ENCODE measurements around the gene HSF2.
"Not testable (repeated sequence)": the region's sequence is repeated elsewhere in the genome, so short reads cannot be mapped to it uniquely, and the experiment has no call there.

HSF2 gene

DNA sequence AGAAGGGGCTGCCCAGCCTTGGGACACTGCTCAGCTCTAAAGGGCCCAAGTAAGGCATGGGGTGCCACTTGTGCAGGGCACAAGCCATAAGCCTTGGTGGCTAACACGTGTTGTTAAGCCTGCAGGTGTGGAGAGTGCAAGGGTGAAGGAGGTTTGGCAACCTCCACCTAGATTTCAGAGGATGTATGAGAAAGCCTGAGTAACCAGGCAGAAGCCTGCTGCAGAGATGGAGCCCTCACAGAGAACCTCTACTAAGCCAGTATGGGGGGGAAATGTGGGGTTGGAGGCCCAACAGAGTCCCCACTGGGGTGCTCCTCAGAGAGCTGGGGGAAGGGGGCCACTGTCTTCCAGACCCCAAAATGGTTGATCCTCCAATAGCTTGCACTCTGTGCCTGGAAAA lies 39.5 kb downstream of the HSF2 start:
- Mint-ChIP-seq H3K27ac (no peak overlapping the region), H3K4me3 (no peak overlapping the region), H3K9me3 (peaks cover 0 to 2% of the 10 kb centered on the region in 2 donors), H3K4me1 (ENCODE audit: low read depth in 2 of 2) (peaks cover 5 to 14% of the 10 kb centered on the region in 2 donors), H3K27me3 (no peaks in the 10 kb centered on the region), H3K36me3 (ENCODE audit: insufficient read depth) (peaks cover 70% of the 10 kb centered on the region)
- DNase-seq (no peak), ATAC-seq (replicated peaks) (no peak)

- Mint-ChIP-seq H3K9me3 (no peaks in the 10 kb centered on the region), H3K27me3 (no peaks in the 10 kb centered on the region), H3K27ac (no peak overlapping the region), H3K36me3 (ENCODE audit: insufficient read depth) (peaks cover 89% of the 10 kb centered on the region), H3K4me3 (no peak overlapping the region), H3K4me1 (ENCODE audit: low read depth in 2 of 2) (peaks cover 3 to 23% of the 10 kb centered on the region in 2 donors)
- ATAC-seq (replicated peaks) (no peak), DNase-seq (no peak)
Measured at GRCh38 chr6:122445274-122445673, 45.8 kb downstream of the HSF2 start.

DNA sequence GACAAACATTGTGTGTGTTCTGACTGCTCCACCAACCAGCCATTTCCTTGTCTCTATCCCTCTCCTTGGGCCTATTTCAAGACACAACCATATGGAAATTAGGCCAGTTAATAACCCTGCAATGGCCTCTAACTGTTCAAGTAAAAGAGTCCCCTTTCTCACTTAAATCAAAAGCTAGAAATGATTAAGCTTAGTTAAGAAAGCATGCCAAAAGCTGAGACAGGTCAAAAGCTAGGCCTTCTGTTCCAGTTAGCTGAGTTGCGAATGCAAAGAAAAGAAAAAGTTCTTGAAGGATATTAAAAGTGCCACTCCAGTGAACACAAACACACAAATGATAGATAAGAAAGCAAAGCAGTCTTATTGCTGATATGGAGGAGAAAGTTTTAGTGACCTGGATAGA lies 49.6 kb downstream of the HSF2 start:
- H3K4me1 Mint-ChIP-seq (ENCODE audit: low read depth in 2 of 2) = peaks cover 4 to 23% of the 10 kb centered on the region in 2 donors
- H3K9me3 Mint-ChIP-seq = no peaks in the 10 kb centered on the region
- DNase-seq (no peak), ATAC-seq (replicated peaks) (no peak)
- H3K27me3 Mint-ChIP-seq = no peaks in the 10 kb centered on the region
- peak overlapping the region; percentile 33 to 49 for H3K27ac Mint-ChIP-seq
- no peak overlapping the region for H3K4me3 Mint-ChIP-seq
- peaks cover 95% of the 10 kb centered on the region for H3K36me3 Mint-ChIP-seq (ENCODE audit: insufficient read depth)

- no peaks in the 10 kb centered on the region for H3K27me3 Mint-ChIP-seq
- DNase-seq (no peak), ATAC-seq (replicated peaks) (no peak)
- H3K4me1 Mint-ChIP-seq (ENCODE audit: low read depth in 2 of 2) = peaks cover 16 to 39% of the 10 kb centered on the region in 2 donors
- no peak overlapping the region for H3K27ac Mint-ChIP-seq
- H3K9me3 Mint-ChIP-seq = no peaks in the 10 kb centered on the region
- H3K4me3 Mint-ChIP-seq = no peak overlapping the region
- H3K36me3 Mint-ChIP-seq (ENCODE audit: insufficient read depth) = peaks cover 96% of the 10 kb centered on the region
Measured at GRCh38 chr6:122452509-122452908, 53.1 kb downstream of the HSF2 start.

DNA sequence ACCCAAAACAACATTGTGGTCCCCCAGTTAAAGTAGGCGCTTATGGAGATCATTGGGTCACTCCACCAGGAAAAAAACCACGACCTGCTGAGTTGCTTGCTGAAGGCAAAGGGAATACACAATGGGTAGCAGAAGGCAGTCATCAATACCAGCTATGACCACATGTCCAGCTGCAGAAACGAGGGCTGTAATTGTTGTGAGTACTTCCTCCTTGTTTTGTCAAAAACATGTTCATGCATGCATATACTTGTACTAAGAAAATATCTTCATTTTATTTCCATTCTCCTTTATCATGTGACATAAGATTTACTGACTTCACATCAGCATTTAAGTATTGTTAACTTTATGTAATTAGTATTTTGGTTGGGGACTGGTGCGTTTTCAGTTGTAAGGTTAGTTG lies 55.2 kb downstream of the HSF2 start:
- peak overlapping the region in 1 of 2 donors; percentile 67 for H3K27ac Mint-ChIP-seq
- H3K9me3 Mint-ChIP-seq = no peaks in the 10 kb centered on the region

DNA sequence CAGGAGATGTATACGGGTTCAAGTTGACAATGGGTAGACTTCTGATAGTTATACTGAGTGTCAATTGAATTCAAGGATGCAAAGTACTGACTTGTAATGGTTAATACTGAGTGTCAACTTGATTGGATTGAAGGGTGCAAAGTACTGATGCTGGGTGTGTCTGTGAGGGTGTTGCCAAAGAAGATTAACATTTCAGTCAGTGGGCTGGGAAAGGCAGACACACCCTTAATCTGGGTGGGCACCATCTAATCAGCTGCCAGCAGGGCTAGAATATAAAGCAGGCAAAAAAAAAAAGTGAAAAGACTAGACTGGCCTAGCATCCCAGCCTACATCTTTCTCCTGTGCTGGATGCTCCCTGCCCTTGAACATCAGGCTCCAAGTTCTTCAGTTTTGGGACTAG lies 55.7 kb downstream of the HSF2 start:
- not testable (repeated sequence) for H3K9me3 Mint-ChIP-seq; H3K4me3 Mint-ChIP-seq; DNase-seq; ATAC-seq (replicated peaks); H3K27me3 Mint-ChIP-seq
- H3K27ac Mint-ChIP-seq = peak overlapping the region; percentile 63 to 67
- H3K36me3 Mint-ChIP-seq (ENCODE audit: insufficient read depth) = peaks cover 85% of the 10 kb centered on the region
- H3K4me1 Mint-ChIP-seq (ENCODE audit: low read depth in 2 of 2) = peaks cover 27 to 50% of the 10 kb centered on the region in 2 donors

More for the DNA sequence above, 55.2 kb downstream of the HSF2 start:
- ATAC-seq (replicated peaks) = no peak
- Mint-ChIP-seq H3K4me1 (ENCODE audit: low read depth in 2 of 2) (peaks cover 25 to 51% of the 10 kb centered on the region in 2 donors), H3K4me3 (no peak overlapping the region), H3K36me3 (ENCODE audit: insufficient read depth) (peaks cover 86% of the 10 kb centered on the region), H3K27me3 (no peaks in the 10 kb centered on the region)
- DNase-seq = no peak

- Mint-ChIP-seq H3K4me3 (peak overlapping the region in 1 of 2 donors; percentile 51), H3K4me1 (ENCODE audit: low read depth in 2 of 2) (peaks cover 46 to 75% of the 10 kb centered on the region in 2 donors), H3K9me3 (no peaks in the 10 kb centered on the region), H3K27me3 (no peaks in the 10 kb centered on the region), H3K27ac (peak overlapping the region; percentile 51 to 91), H3K36me3 (ENCODE audit: insufficient read depth) (peaks cover 72% of the 10 kb centered on the region)
- ATAC-seq (replicated peaks) (no peak), DNase-seq (no peak)
Measured at GRCh38 chr6:122458087-122458486, 58.6 kb downstream of the HSF2 start.

- Mint-ChIP-seq H3K9me3 (no peaks in the 10 kb centered on the region), H3K27me3 (no peaks in the 10 kb centered on the region), H3K4me1 (ENCODE audit: low read depth in 2 of 2) (peaks cover 54 to 78% of the 10 kb centered on the region in 2 donors), H3K27ac (peak overlapping the region; percentile 51 to 91), H3K4me3 (peak overlapping the region; percentile 5 to 51), H3K36me3 (ENCODE audit: insufficient read depth) (peaks cover 64% of the 10 kb centered on the region)
- peak; percentile 16 for ATAC-seq (replicated peaks)
- no peak for DNase-seq
Measured at GRCh38 chr6:122459240-122459639, 59.8 kb downstream of the HSF2 start.

- not testable (repeated sequence) for H3K9me3 Mint-ChIP-seq; ATAC-seq (replicated peaks); DNase-seq; H3K27me3 Mint-ChIP-seq
- peaks cover 55 to 75% of the 10 kb centered on the region in 2 donors for H3K4me1 Mint-ChIP-seq (ENCODE audit: low read depth in 2 of 2)
- peaks cover 61% of the 10 kb centered on the region for H3K36me3 Mint-ChIP-seq (ENCODE audit: insufficient read depth)
- H3K4me3 Mint-ChIP-seq = peak overlapping the region; percentile 15 to 63
- H3K27ac Mint-ChIP-seq = peak overlapping the region; percentile 51 to 91
Measured at GRCh38 chr6:122459865-122460416, 60.5 kb downstream of the HSF2 start.

GRCh38 chr6:122461885-122462284 lies 62.4 kb downstream of the HSF2 start:
- H3K27me3 Mint-ChIP-seq = no peaks in the 10 kb centered on the region
- H3K36me3 Mint-ChIP-seq (ENCODE audit: insufficient read depth) = peaks cover 56% of the 10 kb centered on the region
- H3K4me3 Mint-ChIP-seq = peak overlapping the region; percentile 51 to 66
- no peaks in the 10 kb centered on the region for H3K9me3 Mint-ChIP-seq
- ATAC-seq (replicated peaks) (no peak), DNase-seq (no peak)
- H3K4me1 Mint-ChIP-seq (ENCODE audit: low read depth in 2 of 2) = peaks cover 59 to 85% of the 10 kb centered on the region in 2 donors
- H3K27ac Mint-ChIP-seq = peak overlapping the region; percentile 62 to 82

- Mint-ChIP-seq H3K36me3 (ENCODE audit: insufficient read depth) (peaks cover 41% of the 10 kb centered on the region), H3K4me3 (peak within 1 kb of the TSS; percentile 98), H3K4me1 (ENCODE audit: low read depth in 2 of 2) (peaks cover 28 to 34% of the 10 kb centered on the region in 2 donors), H3K27me3 (no peaks in the 10 kb centered on the region), H3K27ac (peak within 1 kb of the TSS; percentile 100), H3K9me3 (no peaks in the 10 kb centered on the region)
- DNase-seq (peak; percentile 87 to 92 (median 90)), ATAC-seq (replicated peaks) (peak; percentile 96)
Measured at GRCh38 chr6:122471107-122472021, 71.9 kb downstream of the HSF2 start, which contains the start of gene SERINC1. Gene SERINC1 (minus strand): TSS chr6:122471807. CDS start chr6:122471737, 70 bp downstream.

- ATAC-seq (replicated peaks) = peak; percentile 40
Measured at GRCh38 chr6:122472022-122472340, 72.5 kb downstream of the HSF2 start.

DNA sequence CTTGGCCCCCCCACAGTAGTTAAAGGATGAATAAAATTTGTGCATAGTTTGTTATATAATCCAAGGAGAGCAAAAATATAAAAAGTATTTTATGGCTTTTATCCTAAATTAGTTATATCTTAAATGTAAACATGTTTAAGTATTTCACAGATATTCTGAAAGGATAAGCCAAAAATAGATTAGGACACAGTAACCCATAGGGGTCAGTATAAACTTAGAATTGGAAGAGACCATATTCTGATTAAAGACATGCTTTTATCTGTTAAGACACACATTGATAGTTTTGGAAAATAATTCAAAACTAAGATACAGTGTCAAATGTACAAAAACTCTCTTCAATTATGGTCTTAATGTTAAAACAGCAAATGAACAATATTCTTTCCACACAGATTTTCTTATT lies 76.7 kb downstream of the HSF2 start:
- Mint-ChIP-seq H3K4me3 (no peak overlapping the region), H3K9me3 (no peaks in the 10 kb centered on the region), H3K27ac (no peak overlapping the region), H3K36me3 (ENCODE audit: insufficient read depth) (peaks cover 15% of the 10 kb centered on the region), H3K27me3 (no peaks in the 10 kb centered on the region), H3K4me1 (ENCODE audit: low read depth in 2 of 2) (no peaks in the 10 kb centered on the region)
- no peak for DNase-seq
- no peak for ATAC-seq (replicated peaks)

More at GRCh38 chr6:122472022-122472340, 72.5 kb downstream of the HSF2 start:
- Mint-ChIP-seq H3K27me3 (no peaks in the 10 kb centered on the region), H3K4me1 (ENCODE audit: low read depth in 2 of 2) (peaks cover 23 to 28% of the 10 kb centered on the region in 2 donors), H3K9me3 (no peaks in the 10 kb centered on the region), H3K36me3 (ENCODE audit: insufficient read depth) (peaks cover 40% of the 10 kb centered on the region), H3K27ac (peak overlapping the region; percentile 100), H3K4me3 (peak overlapping the region; percentile 98)
- DNase-seq = no peak

DNA sequence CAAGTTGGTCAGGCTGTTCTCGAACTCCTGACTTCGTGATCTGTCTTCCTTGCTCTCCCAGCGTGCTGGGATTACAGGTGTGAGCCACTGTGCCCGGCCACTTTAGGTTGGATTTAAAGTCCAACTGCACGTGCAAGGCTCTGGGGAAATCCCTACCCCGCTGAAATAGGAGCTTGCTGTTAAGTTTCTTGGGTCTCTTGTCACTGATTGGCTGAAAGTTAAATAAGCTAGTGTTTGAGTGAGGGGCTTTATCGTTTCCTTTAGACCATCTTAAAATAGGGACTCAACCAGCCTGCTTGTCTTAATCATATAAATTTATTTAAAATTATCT lies 83.3 kb downstream of the HSF2 start:
- H3K4me3 Mint-ChIP-seq = no peak overlapping the region
- ATAC-seq (replicated peaks) (no peak), DNase-seq (no peak)
- H3K9me3 Mint-ChIP-seq = no peaks in the 10 kb centered on the region
- H3K27me3 Mint-ChIP-seq = no peaks in the 10 kb centered on the region
- no peak overlapping the region for H3K27ac Mint-ChIP-seq
- peaks cover 3% of the 10 kb centered on the region for H3K36me3 Mint-ChIP-seq (ENCODE audit: insufficient read depth)
- no peaks in the 10 kb centered on the region for H3K4me1 Mint-ChIP-seq (ENCODE audit: low read depth in 2 of 2)

Measured in effector memory CD8-positive, alpha-beta T cell (primary cell).